DMS 273 treated with DMSO at 0.1 percent for 48 hours (cell line): Measurements from ENCODE around the gene SLC6A13.
"Not testable (repeated sequence)": the region's sequence is repeated elsewhere in the genome, so short reads cannot be mapped to it uniquely, and the experiment has no call there.

Experiments
- DNase-seq: peaks from one replicate; lab custom pipeline; 2025; lab: John Stamatoyannopoulos, UW

SLC6A13 gene

GRCh38 chr12:264269-264668 is 1.6 kb upstream of the SLC6A13 start:
- no peak for DNase-seq

GRCh38 chr12:263574-263973 is 938 bp upstream of the SLC6A13 start:
- DNase-seq: no peak

GRCh38 chr12:262113-262512 is 523 bp downstream of the SLC6A13 start:
- no peak for DNase-seq

GRCh38 chr12:257521-258321 is 4.9 kb downstream of the SLC6A13 start:
- no peak for DNase-seq

- DNase-seq: no peak
Observed at GRCh38 chr12:256958-257357, 5.7 kb downstream of the SLC6A13 start.

- no peak for DNase-seq
Observed at GRCh38 chr12:256225-256624, 6.4 kb downstream of the SLC6A13 start.

- DNase-seq: no peak
Observed at GRCh38 chr12:254912-255311, 7.7 kb downstream of the SLC6A13 start.

- no peak for DNase-seq
Observed at GRCh38 chr12:254039-254438, 8.6 kb downstream of the SLC6A13 start.

- DNase-seq: no peak
Observed at GRCh38 chr12:253116-253831, 9.4 kb downstream of the SLC6A13 start.

GRCh38 chr12:252636-253035 is 10.0 kb downstream of the SLC6A13 start:
- no peak for DNase-seq

- no peak for DNase-seq
Observed at GRCh38 chr12:247271-247670, 15.4 kb downstream of the SLC6A13 start.

- no peak for DNase-seq
Observed at GRCh38 chr12:243381-243780, 19.3 kb downstream of the SLC6A13 start.

- DNase-seq: no peak
Observed at GRCh38 chr12:242496-242895, 20.1 kb downstream of the SLC6A13 start.

GRCh38 chr12:241266-241665 is 21.4 kb downstream of the SLC6A13 start:
- no peak for DNase-seq

- no peak for DNase-seq
Observed at GRCh38 chr12:240566-240965, 22.1 kb downstream of the SLC6A13 start.

GRCh38 chr12:238736-239398 is 23.8 kb downstream of the SLC6A13 start:
- DNase-seq: no peak

GRCh38 chr12:238116-238515 is 24.5 kb downstream of the SLC6A13 start:
- no peak for DNase-seq

- DNase-seq: no peak
Observed at GRCh38 chr12:237026-237815, 25.4 kb downstream of the SLC6A13 start.

GRCh38 chr12:236445-236844 is 26.2 kb downstream of the SLC6A13 start:
- DNase-seq: no peak

GRCh38 chr12:235967-236366 is 26.7 kb downstream of the SLC6A13 start:
- DNase-seq: not testable (repeated sequence)

GRCh38 chr12:234891-235415 is 27.7 kb downstream of the SLC6A13 start:
- DNase-seq: no peak

GRCh38 chr12:234019-234418 is 28.6 kb downstream of the SLC6A13 start:
- DNase-seq: no peak
